HG02981 (cell line): Measurements from ENCODE around the gene PKNOX2.

Source experiments
- ATAC-seq: cut with Tn5 transposase; IDR thresholded peaks from one replicate; pipeline ENCODE4 v1.9.1; 2021; ENCODE audit warnings: mild to moderate bottlenecking, moderate library complexity; ENCODE audit not compliant: unreplicated experiment

The PKNOX2 gene

GRCh38 chr11:125257751-125258150, 93.2 kb downstream of the PKNOX2 start:
- ATAC-seq, result no peak

GRCh38 chr11:125258291-125259032, 93.9 kb downstream of the PKNOX2 start:
- no peak for ATAC-seq

GRCh38 chr11:125261588-125261987, 97.0 kb downstream of the PKNOX2 start:
- ATAC-seq, result no peak

GRCh38 chr11:125262194-125262829, 97.8 kb downstream of the PKNOX2 start:
- ATAC-seq, result no peak

GRCh38 chr11:125262830-125263218, 98.3 kb downstream of the PKNOX2 start:
- no peak for ATAC-seq

GRCh38 chr11:125263268-125263790, 98.8 kb downstream of the PKNOX2 start:
- no peak for ATAC-seq

GRCh38 chr11:125264100-125265022, 99.8 kb downstream of the PKNOX2 start:
- ATAC-seq, result no peak

- ATAC-seq, result no peak
Measured at GRCh38 chr11:125267548-125267947, 103.0 kb downstream of the PKNOX2 start.

GRCh38 chr11:125268611-125269010, 104.1 kb downstream of the PKNOX2 start:
- no peak for ATAC-seq

GRCh38 chr11:125270106-125270505, 105.6 kb downstream of the PKNOX2 start:
- ATAC-seq, result no peak

- no peak for ATAC-seq
Measured at GRCh38 chr11:125270711-125271110, 106.2 kb downstream of the PKNOX2 start.

- ATAC-seq, result no peak
Measured at GRCh38 chr11:125271483-125272091, 107.0 kb downstream of the PKNOX2 start.

GRCh38 chr11:125272092-125272491, 107.5 kb downstream of the PKNOX2 start:
- no peak for ATAC-seq

GRCh38 chr11:125272821-125273220, 108.3 kb downstream of the PKNOX2 start:
- ATAC-seq, result no peak

- ATAC-seq, result no peak
Measured at GRCh38 chr11:125273519-125274000, 109.0 kb downstream of the PKNOX2 start.

- no peak for ATAC-seq
Measured at GRCh38 chr11:125274309-125274708, 109.8 kb downstream of the PKNOX2 start.

- no peak for ATAC-seq
Measured at GRCh38 chr11:125274774-125275173, 110.2 kb downstream of the PKNOX2 start.

- ATAC-seq, result no peak
Measured at GRCh38 chr11:125275905-125276618, 111.5 kb downstream of the PKNOX2 start.

GRCh38 chr11:125276619-125276976, 112.0 kb downstream of the PKNOX2 start:
- ATAC-seq, result no peak
